NCI-H1694 (cell line): Measurements from ENCODE around the gene SLC45A1.
A peak's percentile ranks its signal among the peaks of the same experiment; 100 is the strongest.

Experiments used
- DNase-seq: peaks from one replicate; lab custom pipeline; 2025; lab: John Stamatoyannopoulos, UW

SLC45A1 gene

GRCh38 chr1:8311068-8311718 is 6.7 kb upstream of the SLC45A1 start:
- no peak for DNase-seq

- DNase-seq = no peak
These were observed 5.4 kb upstream of the SLC45A1 start for GRCh38 chr1:8312235-8313218.

- DNase-seq = no peak
These were observed 4.7 kb upstream of the SLC45A1 start for GRCh38 chr1:8313231-8313630.

GRCh38 chr1:8314346-8315280 is 3.3 kb upstream of the SLC45A1 start:
- peak; percentile 36 for DNase-seq

GRCh38 chr1:8315573-8316475 is 2.1 kb upstream of the SLC45A1 start:
- DNase-seq = no peak

- no peak for DNase-seq
These were observed 522 bp downstream of the SLC45A1 start for GRCh38 chr1:8318436-8318835.

GRCh38 chr1:8321612-8322011 is 3.7 kb downstream of the SLC45A1 start:
- no peak for DNase-seq

- DNase-seq = no peak
These were observed 5.8 kb downstream of the SLC45A1 start for GRCh38 chr1:8323706-8324105.

GRCh38 chr1:8324176-8324810 is 6.4 kb downstream of the SLC45A1 start:
- no peak for DNase-seq

- DNase-seq = no peak
These were observed 7.9 kb downstream of the SLC45A1 start for GRCh38 chr1:8325771-8326170.

- no peak for DNase-seq
These were observed 8.4 kb downstream of the SLC45A1 start for GRCh38 chr1:8326265-8326664.

GRCh38 chr1:8328271-8328670 is 10.4 kb downstream of the SLC45A1 start:
- no peak for DNase-seq

- no peak for DNase-seq
These were observed 11.5 kb downstream of the SLC45A1 start for GRCh38 chr1:8329439-8329838.

- DNase-seq = no peak
These were observed 11.9 kb downstream of the SLC45A1 start for GRCh38 chr1:8329858-8330257.

GRCh38 chr1:8330271-8331125 is 12.6 kb downstream of the SLC45A1 start:
- DNase-seq = no peak

GRCh38 chr1:8332806-8333205 is 14.9 kb downstream of the SLC45A1 start:
- no peak for DNase-seq

GRCh38 chr1:8333246-8333987 is 15.5 kb downstream of the SLC45A1 start:
- DNase-seq = no peak

- DNase-seq = no peak
These were observed 16.4 kb downstream of the SLC45A1 start for GRCh38 chr1:8334106-8334851.
